Muscle layer of duodenum (tissue), 2 donors: ENCODE data around the gene TRIM49B.
"Not testable (repeated sequence)": the region's sequence is repeated elsewhere in the genome, so short reads cannot be mapped to it uniquely, and the experiment has no call there.

Source experiments
- H3K27ac ChIP-seq: one replicate; pipeline ENCODE4 v1.7.0; 2013; ENCODE audit warnings: mild to moderate bottlenecking, low read length
- H3K27me3 ChIP-seq: one replicate; pipeline ENCODE4 v1.7.0; 2013; ENCODE audit warnings: low read depth, mild to moderate bottlenecking, control low read depth, low read length
- H3K36me3 ChIP-seq, 2 donors: one replicate each; pipeline ENCODE4 v1.7.0; 2013; ENCODE audit warnings: low read length in 2 of 2, control low read depth in 1 of 2, mild to moderate bottlenecking in 1 of 2; ENCODE audit not compliant: insufficient read depth in 2 of 2, control insufficient read depth in 1 of 2
- H3K4me1 ChIP-seq, 2 donors: one replicate each; pipeline ENCODE4 v1.7.0; 2013; ENCODE audit warnings: low read length in 2 of 2, mild to moderate bottlenecking in 2 of 2, control low read depth in 1 of 2, moderate library complexity in 1 of 2; ENCODE audit not compliant: insufficient read depth in 2 of 2, control insufficient read depth in 1 of 2
- H3K4me3 ChIP-seq, 2 donors: one replicate each; pipeline ENCODE4 v1.7.0; 2013; ENCODE audit warnings: low read length in 2 of 2, low read depth in 1 of 2, mild to moderate bottlenecking in 1 of 2
- H3K9me3 ChIP-seq, 2 donors: one replicate each; pipeline ENCODE4 v1.7.0; 2013; ENCODE audit warnings: low read length in 2 of 2, control low read depth in 1 of 2, mild to moderate bottlenecking in 1 of 2; ENCODE audit not compliant: control insufficient read depth in 1 of 2
- donor health status: healthy.

TRIM49B gene, protein sequence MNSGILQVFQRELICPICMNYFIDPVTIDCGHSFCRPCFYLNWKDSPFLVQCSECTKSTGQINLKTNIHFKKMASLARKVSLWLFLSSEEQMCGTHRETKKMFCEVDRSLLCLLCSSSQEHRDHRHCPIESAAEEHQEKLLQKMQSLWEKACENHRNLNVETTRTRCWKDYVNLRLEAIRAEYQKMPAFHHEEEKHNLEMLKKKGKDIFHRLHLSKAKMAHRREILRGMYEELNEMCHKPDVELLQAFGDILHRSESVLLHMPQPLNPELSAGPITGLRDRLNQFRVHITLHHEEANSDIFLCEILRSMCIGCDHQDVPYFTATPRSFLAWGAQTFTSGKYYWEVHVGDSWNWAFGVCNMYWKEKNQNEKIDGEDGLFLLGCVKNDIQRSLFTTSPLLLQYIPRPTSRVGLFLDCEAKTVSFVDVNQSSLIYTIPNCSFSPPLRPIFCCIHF

GRCh38 chr11:49028523-49028922 lies at the start of gene TRIM49B:
TSS of gene TRIM49B (plus strand) at chr11:49028823. CDS start at chr11:49031600, 2,777 bp downstream.
- not testable (repeated sequence) for H3K36me3 ChIP-seq, H3K27ac ChIP-seq, H3K4me1 ChIP-seq, H3K27me3 ChIP-seq, H3K4me3 ChIP-seq, H3K9me3 ChIP-seq

DNA sequence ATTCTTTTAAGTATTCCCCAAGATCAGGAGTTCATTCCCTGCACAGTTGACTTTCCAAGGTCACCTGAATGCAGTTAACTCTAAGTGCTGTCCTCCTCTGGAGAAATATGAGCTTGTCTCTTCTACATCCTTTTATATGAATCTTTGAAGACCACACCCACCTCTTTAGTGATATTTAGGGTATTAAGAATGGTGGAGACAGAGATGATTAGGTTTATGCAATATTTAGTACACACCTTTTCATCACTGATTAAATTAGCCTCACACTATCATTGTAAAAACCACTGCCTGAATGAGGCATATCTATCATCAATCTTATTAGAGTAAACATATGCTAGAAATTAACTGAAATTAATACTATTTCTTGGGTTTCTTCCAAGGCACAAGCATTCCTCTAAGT lies 44.8 kb upstream of the TRIM49B start, which contains the start of gene TRIM51G:
Gene TRIM51G (minus strand): TSS at position 101 of the 400 bp plus-strand sequence. CDS start 2,190 bp downstream, outside the sequence.
- not testable (repeated sequence) for H3K36me3 ChIP-seq, H3K4me1 ChIP-seq, H3K27me3 ChIP-seq, H3K9me3 ChIP-seq, H3K4me3 ChIP-seq, H3K27ac ChIP-seq

DNA sequence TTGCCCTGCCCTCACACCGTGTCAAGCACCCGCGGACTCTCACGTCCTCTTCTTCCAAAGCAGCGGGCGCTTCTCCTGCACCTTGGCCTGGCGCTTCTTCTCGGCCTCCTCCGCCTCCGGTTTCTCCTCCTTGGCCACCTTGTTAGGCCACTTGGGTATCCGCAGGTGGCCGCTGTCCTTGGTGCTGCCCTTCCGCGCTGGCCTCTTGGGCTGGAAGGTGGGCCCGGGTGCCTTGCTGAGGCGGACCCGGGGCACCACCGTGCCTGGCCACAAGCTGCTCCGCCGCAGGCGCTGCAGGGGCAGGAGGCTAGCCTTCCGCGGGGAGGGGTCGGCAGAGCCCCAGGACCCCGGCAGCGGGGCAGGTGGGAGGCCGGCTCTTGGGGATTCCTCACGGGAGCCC lies 19.6 kb downstream of the TRIM49B start:
- not testable (repeated sequence) for H3K9me3 ChIP-seq, H3K4me3 ChIP-seq, H3K36me3 ChIP-seq, H3K27ac ChIP-seq, H3K4me1 ChIP-seq, H3K27me3 ChIP-seq

DNA sequence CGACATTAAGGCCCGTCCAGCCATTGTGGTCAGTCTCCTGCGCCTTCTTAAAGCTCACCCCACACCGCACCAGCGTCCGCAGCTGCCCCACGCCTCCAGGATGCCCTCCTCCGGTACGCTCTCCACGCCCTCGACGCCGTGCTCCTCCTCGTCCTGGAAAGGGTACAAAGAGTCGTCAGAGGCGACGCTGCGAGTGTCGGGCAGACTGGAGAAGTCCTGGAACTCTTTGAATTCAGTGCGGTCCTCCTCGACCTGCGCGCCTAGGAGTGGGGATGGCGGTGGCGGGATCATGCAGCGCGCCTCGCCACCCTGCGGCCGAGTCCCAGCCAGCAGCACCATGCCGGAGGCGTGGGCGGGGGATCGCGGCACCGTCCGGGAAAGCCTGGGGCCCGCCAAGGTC lies 21.2 kb downstream of the TRIM49B start:
- not testable (repeated sequence) for H3K27ac ChIP-seq, H3K36me3 ChIP-seq, H3K4me3 ChIP-seq, H3K9me3 ChIP-seq, H3K27me3 ChIP-seq, H3K4me1 ChIP-seq

GRCh38 chr11:49059012-49059411 lies 30.4 kb downstream of the TRIM49B start, which contains the start of gene TRIM64C:
TSS of gene TRIM64C (minus strand) at chr11:49059112. CDS start at chr11:49059112, 0 bp downstream.
- H3K27ac ChIP-seq, H3K27me3 ChIP-seq, H3K4me3 ChIP-seq, H3K36me3 ChIP-seq, H3K4me1 ChIP-seq, H3K9me3 ChIP-seq: not testable (repeated sequence)

GRCh38 chr11:49069897-49070296 lies 41.3 kb downstream of the TRIM49B start:
- not testable (repeated sequence) for H3K27me3 ChIP-seq, H3K4me3 ChIP-seq, H3K9me3 ChIP-seq, H3K36me3 ChIP-seq, H3K4me1 ChIP-seq, H3K27ac ChIP-seq
